PC-3 (cell line): ENCODE results near the gene ASMTL.

Experiments
- CTCF ChIP-seq: fragments of 300-600 bp; sonication (generic); conservative IDR thresholded peaks from 2 replicates; pipeline ENCODE4 v1.5.1; 2017; ENCODE audit warnings: antibody characterized with exemption, low read depth, mild to moderate bottlenecking, low read length
- EZH2 ChIP-seq: fragments of 300-600 bp; sonication (generic); IDR thresholded peaks from one replicate; pipeline ENCODE4 v1.6.1; 2017; ENCODE audit warnings: antibody characterized with exemption, mild to moderate bottlenecking, low read length; ENCODE audit not compliant: unreplicated experiment

GRCh38 chrX:1464041-1464970, 11.6 kb upstream of the ASMTL start:
- TF ChIP-seq CTCF, result no peak
- no peak for TF ChIP-seq EZH2
